ENCODE data around the gene EXOC6B.

Gene EXOC6B

GRCh38 chr2:72222829-72223564 lies 602.8 kb downstream of the EXOC6B start:
- no peak overlapping the region for H3K4me3 ChIP-seq (ENCODE audit: low read depth, low read length)
- no peak for TF ChIP-seq CTCF (IDR thresholded peaks at IDR 0.05; ENCODE audit: low read depth, low read length)

GRCh38 chr2:72220170-72220569 lies 605.7 kb downstream of the EXOC6B start:
- TF ChIP-seq CTCF (IDR thresholded peaks at IDR 0.05; ENCODE audit: low read depth, low read length) = no peak
- no peak overlapping the region for H3K4me3 ChIP-seq (ENCODE audit: low read depth, low read length)

GRCh38 chr2:72214429-72215143 lies 611.2 kb downstream of the EXOC6B start:
- TF ChIP-seq CTCF (IDR thresholded peaks at IDR 0.05; ENCODE audit: low read depth, low read length) = no peak
- no peak overlapping the region for H3K4me3 ChIP-seq (ENCODE audit: low read depth, low read length)

GRCh38 chr2:72212486-72212855 lies 613.4 kb downstream of the EXOC6B start:
- H3K4me3 ChIP-seq (ENCODE audit: low read depth, low read length) = no peak overlapping the region
- TF ChIP-seq CTCF (IDR thresholded peaks at IDR 0.05; ENCODE audit: low read depth, low read length) = no peak

GRCh38 chr2:72211777-72212485 lies 613.9 kb downstream of the EXOC6B start:
- H3K4me3 ChIP-seq (ENCODE audit: low read depth, low read length) = no peak overlapping the region
- no peak for TF ChIP-seq CTCF (IDR thresholded peaks at IDR 0.05; ENCODE audit: low read depth, low read length)

- no peak overlapping the region for H3K4me3 ChIP-seq (ENCODE audit: low read depth, low read length)
- TF ChIP-seq CTCF (IDR thresholded peaks at IDR 0.05; ENCODE audit: low read depth, low read length) = no peak
Observed at GRCh38 chr2:72211350-72211749, 614.5 kb downstream of the EXOC6B start.

GRCh38 chr2:72210470-72210869 lies 615.4 kb downstream of the EXOC6B start:
- no peak for TF ChIP-seq CTCF (IDR thresholded peaks at IDR 0.05; ENCODE audit: low read depth, low read length)

More at GRCh38 chr2:72210470-72210869, 615.4 kb downstream of the EXOC6B start:
- H3K4me3 ChIP-seq (ENCODE audit: low read depth, low read length) = no peak overlapping the region

Measured in WI38 (cell line).